PC-3 (cell line): ENCODE data around the gene ELMO3. TPM values are rescaled to one million over a fixed set of nuclear protein-coding genes. Genes with fewer than 3 reads are reported as not detected.

Experiments used
- ATAC-seq: fragments of 200-7000 bp; cut with Tn5 transposase; 2 replicates; pipeline ENCODE4 v1.9.1; 2020; ENCODE audit warnings: mild to moderate bottlenecking, moderate library complexity
- BruUV-seq: library from RNA; stranded (reverse); fragments of 400-500 nt; replicated peaks from 2 replicates; lab custom pipeline; 2021; lab: Mats Ljungman, UMichigan
- CTCF ChIA-PET: fragments of 300-600 bp; sonication (Branson Sonifier 250); formaldehyde crosslinking; loops from one replicate; lab custom pipeline; 2022; ENCODE audit warnings: antibody characterized with exemption; lab: Charles Lee
- POLR2A ChIA-PET: fragments of 300-600 bp; sonication (Branson Sonifier 250); formaldehyde crosslinking; loops from one replicate; lab custom pipeline; 2022; ENCODE audit warnings: antibody characterized with exemption; ENCODE audit not compliant: unreplicated experiment; lab: Charles Lee
- DNase-seq: peaks from one replicate; pipeline ENCODE4 v3.0.0-alpha.2; 2015
- H2AFZ ChIP-seq: fragments of 300-600 bp; sonication (generic); 2 replicates; pipeline ENCODE4 v1.6.0; 2016; ENCODE audit warnings: antibody characterized with exemption, low read length
- H3F3A ChIP-seq: fragments of 300-600 bp; sonication (generic); one replicate; pipeline ENCODE4 v1.6.0; 2017; ENCODE audit warnings: antibody characterized with exemption, low read length, control low read depth, mild to moderate bottlenecking; ENCODE audit not compliant: unreplicated experiment
- H3K27ac ChIP-seq: fragments of 300-600 bp; sonication (generic); 2 replicates; pipeline ENCODE4 v1.5.1; 2016; ENCODE audit warnings: mild to moderate bottlenecking, low read length
- H3K27me3 ChIP-seq: fragments of 300-600 bp; sonication (generic); 2 replicates; pipeline ENCODE4 v1.6.1; 2016; ENCODE audit warnings: low read length, mixed read lengths
- H3K36me3 ChIP-seq: fragments of 300-600 bp; sonication (generic); 2 replicates; pipeline ENCODE4 v1.6.1; 2016; ENCODE audit warnings: low read depth, mixed run types, low read length, mixed read lengths
- H3K4me1 ChIP-seq: fragments of 300-600 bp; sonication (generic); 2 replicates; pipeline ENCODE4 v1.5.1; 2016; ENCODE audit warnings: low read length; ENCODE audit not compliant: insufficient read depth
- H3K4me2 ChIP-seq: fragments of 300-600 bp; sonication (generic); 2 replicates; pipeline ENCODE4 v1.6.0; 2016; ENCODE audit warnings: low read length
- H3K4me3 ChIP-seq: fragments of 300-600 bp; sonication (generic); 2 replicates; pipeline ENCODE4 v1.5.1; 2016; ENCODE audit warnings: mild to moderate bottlenecking, low read length, mixed read lengths
- H3K79me2 ChIP-seq: fragments of 300-600 bp; sonication (generic); 2 replicates; pipeline ENCODE4 v1.6.1; 2017; ENCODE audit warnings: low read length, mixed read lengths
- H3K9ac ChIP-seq: fragments of 300-600 bp; sonication (generic); 2 replicates; pipeline ENCODE4 v1.6.0; 2016; ENCODE audit warnings: mild to moderate bottlenecking, low read length
- H3K9me2 ChIP-seq: fragments of 300-600 bp; sonication (generic); replicated peaks from 2 replicates; pipeline ENCODE4 v1.6.1; 2016; ENCODE audit warnings: mixed run types, low read length, mixed read lengths
- H3K9me3 ChIP-seq: fragments of 300-600 bp; sonication (generic); 2 replicates; pipeline ENCODE4 v1.6.1; 2016; ENCODE audit warnings: low read length, mixed read lengths
- H4K20me1 ChIP-seq: fragments of 300-600 bp; sonication (generic); 2 replicates; pipeline ENCODE4 v1.6.1; 2016; ENCODE audit warnings: low read length, mixed read lengths
- EZH2 ChIP-seq: fragments of 300-600 bp; sonication (generic); IDR thresholded peaks from one replicate; pipeline ENCODE4 v1.6.1; 2017; ENCODE audit warnings: antibody characterized with exemption, mild to moderate bottlenecking, low read length; ENCODE audit not compliant: unreplicated experiment
- EZH2phosphoT487 ChIP-seq: fragments of 300-600 bp; sonication (generic); IDR thresholded peaks from 2 replicates; pipeline ENCODE4 v1.6.1; 2018; ENCODE audit warnings: mild to moderate bottlenecking, antibody characterized with exemption, low read length, borderline replicate concordance
- intact Hi-C: fragments of 100-400 bp; cut with micrococcal nuclease; formaldehyde crosslinking; loops from 2 replicates; pipeline ENCODE4 v1.9.0; 2023
- total RNA-seq: library from RNA; depleted of rRNA; stranded (reverse); fragments of >200 nt; gene quantifications from 2 replicates; pipeline ENCODE4 v1.2.3, GENCODE V29; 2014
- TF ChIP-seq, protein P1 (sequence below): fragments of 300-600 bp; sonication (generic); conservative IDR thresholded peaks from 2 replicates; pipeline ENCODE4 v1.5.1; 2017; ENCODE audit warnings: antibody characterized with exemption, low read depth, mild to moderate bottlenecking, low read length

The ELMO3 gene
- total RNA-seq, 1 experiment from 2014 or later, result 2.2 TPM

DNA sequence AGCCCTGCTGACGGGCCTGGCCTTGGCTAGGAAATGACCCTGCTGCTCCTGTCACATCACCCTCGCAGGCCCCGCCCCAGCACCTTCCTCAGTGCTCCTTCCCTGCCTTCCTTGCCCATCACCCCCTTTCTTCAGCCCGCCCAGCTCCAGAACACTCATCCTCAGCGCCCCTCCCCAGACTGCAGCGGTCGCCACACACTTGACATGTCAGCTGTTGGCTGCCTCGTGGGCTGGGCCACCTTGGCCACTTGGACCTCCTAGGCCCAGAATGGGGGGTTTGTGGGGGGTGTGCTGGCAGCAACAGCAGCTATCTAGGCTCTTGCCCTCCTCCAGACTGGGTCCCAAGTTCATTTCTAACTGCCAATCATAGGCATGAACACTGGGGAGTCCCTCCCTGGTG lies 10.6 kb downstream of the ELMO3 start:
- H3K79me2 ChIP-seq, result no peaks in the 10 kb centered on the region
- ChIA-PET POLR2A (no interaction called here), CTCF (no interaction called here)
- H3K9ac ChIP-seq, result no peak overlapping the region
- no peaks in the 10 kb centered on the region for H3K9me3 ChIP-seq
- no peaks in the 10 kb centered on the region for H4K20me1 ChIP-seq
- H3K9me2 ChIP-seq, result no peaks in the 10 kb centered on the region
- H3K27me3 ChIP-seq, result no peaks in the 10 kb centered on the region
- no peak overlapping the region for H2AFZ ChIP-seq
- ATAC-seq (no peak), DNase-seq (no peak)
- no peak overlapping the region for H3K4me2 ChIP-seq
- TF ChIP-seq, protein P1, sequence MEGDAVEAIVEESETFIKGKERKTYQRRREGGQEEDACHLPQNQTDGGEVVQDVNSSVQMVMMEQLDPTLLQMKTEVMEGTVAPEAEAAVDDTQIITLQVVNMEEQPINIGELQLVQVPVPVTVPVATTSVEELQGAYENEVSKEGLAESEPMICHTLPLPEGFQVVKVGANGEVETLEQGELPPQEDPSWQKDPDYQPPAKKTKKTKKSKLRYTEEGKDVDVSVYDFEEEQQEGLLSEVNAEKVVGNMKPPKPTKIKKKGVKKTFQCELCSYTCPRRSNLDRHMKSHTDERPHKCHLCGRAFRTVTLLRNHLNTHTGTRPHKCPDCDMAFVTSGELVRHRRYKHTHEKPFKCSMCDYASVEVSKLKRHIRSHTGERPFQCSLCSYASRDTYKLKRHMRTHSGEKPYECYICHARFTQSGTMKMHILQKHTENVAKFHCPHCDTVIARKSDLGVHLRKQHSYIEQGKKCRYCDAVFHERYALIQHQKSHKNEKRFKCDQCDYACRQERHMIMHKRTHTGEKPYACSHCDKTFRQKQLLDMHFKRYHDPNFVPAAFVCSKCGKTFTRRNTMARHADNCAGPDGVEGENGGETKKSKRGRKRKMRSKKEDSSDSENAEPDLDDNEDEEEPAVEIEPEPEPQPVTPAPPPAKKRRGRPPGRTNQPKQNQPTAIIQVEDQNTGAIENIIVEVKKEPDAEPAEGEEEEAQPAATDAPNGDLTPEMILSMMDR, result no peak
- TF ChIP-seq EZH2phosphoT487 (no peak), EZH2 (no peak)
- no TSS peak for BruUV-seq
- H3K36me3 ChIP-seq, result no peaks in the 10 kb centered on the region
- intact Hi-C loops, result no loop called here
- H3K4me3 ChIP-seq, result no peak overlapping the region
- peaks cover 3% of the 10 kb centered on the region for H3F3A ChIP-seq
- no peak overlapping the region for H3K27ac ChIP-seq
- H3K4me1 ChIP-seq, result peaks cover 38% of the 10 kb centered on the region

DNA sequence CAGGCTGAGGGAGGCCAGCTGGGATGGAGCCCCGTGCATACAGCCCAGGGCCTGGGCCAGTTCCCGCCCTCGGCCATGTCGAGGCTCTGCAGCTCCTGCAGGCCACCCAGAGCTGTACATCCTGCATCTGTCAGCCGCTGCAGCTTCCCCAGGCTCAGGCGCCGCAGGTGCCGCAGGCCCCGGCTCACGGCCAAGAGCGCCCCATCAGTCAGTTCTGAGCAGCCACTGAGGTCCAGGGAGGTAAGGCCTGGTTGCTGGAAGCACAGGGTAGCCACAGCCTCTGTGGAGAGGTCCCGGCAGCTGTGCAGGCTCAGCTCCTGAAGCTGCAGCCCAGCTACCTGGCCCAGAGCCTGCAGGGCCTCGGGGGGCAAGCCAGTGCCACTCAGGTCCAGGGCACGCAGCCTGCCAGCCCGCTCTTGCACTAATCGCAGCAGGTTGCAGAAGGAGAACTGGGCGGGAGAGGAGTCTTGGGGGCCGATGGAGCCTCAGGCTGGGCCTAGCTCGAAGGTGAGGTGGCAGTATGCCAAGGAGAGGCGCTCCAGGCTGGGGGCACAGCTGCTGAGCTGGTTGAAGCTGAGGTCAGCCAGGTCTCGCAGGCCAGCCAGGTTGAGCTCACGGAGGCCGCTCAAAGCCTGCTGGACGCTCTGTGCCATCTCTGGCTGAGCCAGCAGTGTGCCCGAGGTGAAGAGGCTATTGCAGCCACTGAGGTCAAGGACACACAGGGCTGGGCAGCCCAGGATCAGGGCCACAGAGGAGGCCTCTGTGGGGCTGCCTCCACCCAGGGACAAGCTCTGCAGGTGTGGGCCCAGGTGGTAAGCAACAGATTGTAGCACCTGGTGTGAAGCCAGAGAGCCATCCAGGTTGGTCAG lies 11.4 kb downstream of the ELMO3 start:
- BruUV-seq, result no TSS peak
- H3K4me3 ChIP-seq, result no peak overlapping the region
- H3K9ac ChIP-seq, result no peak overlapping the region
- H3K36me3 ChIP-seq, result no peaks in the 10 kb centered on the region
- TF ChIP-seq EZH2phosphoT487, result no peak
- TF ChIP-seq, protein P1, result no peak
- TF ChIP-seq EZH2, result no peak
- no peaks in the 10 kb centered on the region for H3K27me3 ChIP-seq
- DNase-seq (no peak), ATAC-seq (no peak)
- H3K9me2 ChIP-seq, result no peaks in the 10 kb centered on the region
- intact Hi-C loops, result no loop called here
- no peaks in the 10 kb centered on the region for H3K9me3 ChIP-seq
- no peak overlapping the region for H3K4me2 ChIP-seq
- POLR2A ChIA-PET, result no interaction called here
- CTCF ChIA-PET, result no interaction called here
- H3K79me2 ChIP-seq, result no peaks in the 10 kb centered on the region
- H4K20me1 ChIP-seq, result no peaks in the 10 kb centered on the region
- H3K4me1 ChIP-seq, result peaks cover 38% of the 10 kb centered on the region
- no peak overlapping the region for H2AFZ ChIP-seq
- no peak overlapping the region for H3K27ac ChIP-seq
- H3F3A ChIP-seq, result peaks cover 3% of the 10 kb centered on the region

DNA sequence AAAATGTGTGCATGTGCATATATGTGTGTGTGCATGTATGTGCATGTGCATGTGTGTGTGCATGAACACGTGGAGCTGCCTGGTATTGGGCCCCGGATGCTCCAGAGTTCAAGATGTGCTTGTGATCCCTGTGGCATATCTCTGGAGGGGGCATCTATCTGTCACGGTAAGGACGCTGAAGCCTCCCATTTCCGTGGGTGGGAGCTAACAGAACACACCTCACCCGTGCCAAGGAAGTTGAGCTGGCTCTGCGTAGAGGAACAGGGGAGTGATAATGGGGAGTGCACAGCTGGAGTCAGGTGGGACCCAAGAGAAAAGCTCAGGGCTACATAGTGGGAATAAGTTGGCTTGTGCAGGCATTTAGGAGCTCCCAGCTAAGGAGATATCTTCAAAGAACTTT lies 12.7 kb downstream of the ELMO3 start:
- H3K9me3 ChIP-seq, result no peaks in the 10 kb centered on the region
- intact Hi-C loops, result no loop called here
- no peak overlapping the region for H3K4me3 ChIP-seq
- no peak for ATAC-seq
- no peaks in the 10 kb centered on the region for H3K79me2 ChIP-seq
- no peak overlapping the region for H3K9ac ChIP-seq
- H3K4me2 ChIP-seq, result no peak overlapping the region
- H3K27ac ChIP-seq, result no peak overlapping the region
- H3K27me3 ChIP-seq, result no peaks in the 10 kb centered on the region
- TF ChIP-seq EZH2 (no peak), EZH2phosphoT487 (no peak)
- TF ChIP-seq, protein P1, result no peak
- H2AFZ ChIP-seq, result no peak overlapping the region
- no peak for DNase-seq
- no peaks in the 10 kb centered on the region for H3K9me2 ChIP-seq
- H3K4me1 ChIP-seq, result peaks cover 30% of the 10 kb centered on the region
- H3K36me3 ChIP-seq, result no peaks in the 10 kb centered on the region
- peaks cover 3% of the 10 kb centered on the region for H3F3A ChIP-seq
- no TSS peak for BruUV-seq
- ChIA-PET POLR2A (no interaction called here), CTCF (interaction anchor here (0.8 kb wide), 1 partner anchor 36 kb away, joined by 3 read pairs; the partner anchor contains the start of gene FHOD1)
- H4K20me1 ChIP-seq, result no peaks in the 10 kb centered on the region
